Suprapubic skin (tissue), 4 donors: ENCODE data around the gene TTC39A. TPM values are rescaled to one million over a fixed set of nuclear protein-coding genes. Genes with fewer than 3 reads are reported as not detected.
"Not testable (repeated sequence)": the region's sequence is repeated elsewhere in the genome, so short reads cannot be mapped to it uniquely, and the experiment has no call there.

Experiments used
- DNase-seq, 2 donors: peaks; one replicate each; pipeline ENCODE4 v3.0.0-alpha.2; 2019; ENCODE audit warnings: low spot score in 2 of 2
- H3K27ac ChIP-seq: fragments of 200-600 bp; sonication (generic); one replicate; pipeline ENCODE4 v1.5.1; 2019
- H3K27me3 ChIP-seq: fragments of 200-600 bp; sonication (generic); one replicate; pipeline ENCODE4 v1.5.1; 2019
- H3K36me3 ChIP-seq: fragments of 200-600 bp; sonication (generic); one replicate; pipeline ENCODE4 v1.5.1; 2019
- H3K4me1 ChIP-seq: fragments of 200-600 bp; sonication (generic); one replicate; pipeline ENCODE4 v1.5.1; 2019
- H3K4me3 ChIP-seq: fragments of 200-600 bp; sonication (generic); one replicate; pipeline ENCODE4 v1.5.1; 2019; ENCODE audit warnings: mild to moderate bottlenecking
- H3K9me3 ChIP-seq: fragments of 200-600 bp; sonication (generic); one replicate; pipeline ENCODE4 v1.5.1; 2019
- EP300 ChIP-seq: sonication (generic); formaldehyde crosslinking; IDR thresholded peaks from one replicate; pipeline ENCODE4 v1.6.1; 2017; ENCODE audit warnings: antibody characterized with exemption
- POLR2A ChIP-seq, 2 donors: fragments of 450-650 bp; IDR thresholded peaks; one replicate each; pipeline ENCODE4 v1.6.1; 2017; ENCODE audit warnings: antibody characterized with exemption in 2 of 2, mild to moderate bottlenecking in 2 of 2, moderate library complexity in 2 of 2
- POLR2AphosphoS5 ChIP-seq, 3 donors: sonication (generic); formaldehyde crosslinking; IDR thresholded peaks; one replicate each; pipeline ENCODE4 v1.6.1; 2017; ENCODE audit warnings: antibody characterized with exemption in 3 of 3
- WGBS: methylation state at CpG from one replicate; pipeline ENCODE4 v1.1.5; 2018; 5-methylcytosine and 5-hydroxymethylcytosine counted together
- total RNA-seq, 4 donors: library from RNA; depleted of rRNA; stranded (reverse); fragments of >200 nt; gene quantifications; one replicate each; pipeline ENCODE4 v1.1.0, GENCODE V29; 2016
- TF ChIP-seq, protein P1 (sequence below), 2 donors: fragments of 200-600 bp in 1 of 2; fragments of 450-650 bp in 1 of 2; sonication (generic) in 1 of 2; IDR thresholded peaks; one replicate each; pipeline ENCODE4 v1.5.1; 2016 to 2019; ENCODE audit warnings: antibody characterized with exemption in 2 of 2, mild to moderate bottlenecking in 1 of 2, moderate library complexity in 1 of 2

TTC39A gene
- total RNA-seq, 4 donors from 2014 or later: 9.4 to 16.3 (median 13.1) TPM

- H3K4me3 ChIP-seq: no peak overlapping the region
- 87% methylated on average over 5 of the region's 5 CpGs for WGBS
- H3K4me1 ChIP-seq: peaks cover 8% of the 10 kb centered on the region
These were observed 76.7 kb downstream of the TTC39A start for GRCh38 chr1:51253691-51254090.

DNA sequence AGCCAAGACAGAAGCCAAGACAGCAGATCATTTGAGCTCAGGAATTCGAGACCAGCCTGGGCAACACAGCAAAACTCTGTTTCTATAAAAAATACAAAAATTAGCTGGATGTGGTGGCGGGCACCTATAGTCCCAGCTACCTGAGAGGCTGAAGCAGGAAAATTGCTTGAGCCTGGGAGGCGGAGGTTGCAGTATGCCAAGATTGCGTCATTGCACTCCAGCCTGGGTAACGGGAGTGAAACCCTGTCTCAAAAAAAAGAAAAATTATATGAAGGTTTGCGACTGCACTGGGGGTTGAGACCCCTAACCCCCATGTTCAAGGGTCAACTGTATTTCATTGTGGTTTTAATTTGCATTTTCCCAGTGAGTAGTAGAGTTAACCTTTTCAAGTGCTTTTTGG lies 78.0 kb downstream of the TTC39A start:
- H3K27ac ChIP-seq: no peak overlapping the region
- TF ChIP-seq EP300 (no peak), POLR2A (IDR thresholded peaks at IDR 0.05) (no peak), POLR2AphosphoS5 (IDR thresholded peaks at IDR 0.05) (no peak)
- TF ChIP-seq, protein P1, sequence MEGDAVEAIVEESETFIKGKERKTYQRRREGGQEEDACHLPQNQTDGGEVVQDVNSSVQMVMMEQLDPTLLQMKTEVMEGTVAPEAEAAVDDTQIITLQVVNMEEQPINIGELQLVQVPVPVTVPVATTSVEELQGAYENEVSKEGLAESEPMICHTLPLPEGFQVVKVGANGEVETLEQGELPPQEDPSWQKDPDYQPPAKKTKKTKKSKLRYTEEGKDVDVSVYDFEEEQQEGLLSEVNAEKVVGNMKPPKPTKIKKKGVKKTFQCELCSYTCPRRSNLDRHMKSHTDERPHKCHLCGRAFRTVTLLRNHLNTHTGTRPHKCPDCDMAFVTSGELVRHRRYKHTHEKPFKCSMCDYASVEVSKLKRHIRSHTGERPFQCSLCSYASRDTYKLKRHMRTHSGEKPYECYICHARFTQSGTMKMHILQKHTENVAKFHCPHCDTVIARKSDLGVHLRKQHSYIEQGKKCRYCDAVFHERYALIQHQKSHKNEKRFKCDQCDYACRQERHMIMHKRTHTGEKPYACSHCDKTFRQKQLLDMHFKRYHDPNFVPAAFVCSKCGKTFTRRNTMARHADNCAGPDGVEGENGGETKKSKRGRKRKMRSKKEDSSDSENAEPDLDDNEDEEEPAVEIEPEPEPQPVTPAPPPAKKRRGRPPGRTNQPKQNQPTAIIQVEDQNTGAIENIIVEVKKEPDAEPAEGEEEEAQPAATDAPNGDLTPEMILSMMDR (IDR thresholded peaks at IDR 0.05): no peak

More at GRCh38 chr1:51253691-51254090, 76.7 kb downstream of the TTC39A start:
- TF ChIP-seq, protein P1 (IDR thresholded peaks at IDR 0.05): no peak
- TF ChIP-seq POLR2AphosphoS5 (IDR thresholded peaks at IDR 0.05) (no peak), EP300 (no peak), POLR2A (IDR thresholded peaks at IDR 0.05) (no peak)
- peaks cover 4% of the 10 kb centered on the region for H3K36me3 ChIP-seq
- H3K9me3 ChIP-seq: no peaks in the 10 kb centered on the region
- no peak overlapping the region for H3K27ac ChIP-seq
- DNase-seq: no peak
- no peaks in the 10 kb centered on the region for H3K27me3 ChIP-seq

DNA sequence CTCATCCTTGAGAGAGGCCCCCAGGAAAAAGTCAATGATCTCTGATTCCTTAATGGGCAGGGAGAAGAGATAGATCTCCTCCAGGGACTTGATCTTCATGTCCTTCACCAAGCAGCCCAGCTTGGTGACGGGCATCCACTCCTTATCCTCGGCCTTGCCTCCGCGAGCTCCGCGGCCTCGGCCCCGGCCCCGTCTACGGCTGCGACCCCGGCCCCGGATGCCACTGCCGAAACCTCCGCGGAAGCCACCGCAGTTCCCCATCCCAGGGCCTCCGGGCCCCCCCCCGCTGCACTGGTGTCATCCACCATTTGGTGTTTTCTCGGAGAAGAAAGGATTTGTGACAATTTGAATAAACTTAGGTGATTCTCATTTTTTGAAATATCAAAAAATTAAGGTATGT lies 79.2 kb downstream of the TTC39A start:
- H3K9me3 ChIP-seq, H3K36me3 ChIP-seq, H3K27ac ChIP-seq, H3K4me3 ChIP-seq, DNase-seq, H3K27me3 ChIP-seq: not testable (repeated sequence)
- 99% methylated on average over 20 of the region's 20 CpGs for WGBS
- H3K4me1 ChIP-seq: peaks cover 11% of the 10 kb centered on the region

More for the DNA sequence above, 78.0 kb downstream of the TTC39A start:
- 92% methylated on average over 6 of the region's 6 CpGs for WGBS
- Histone ChIP-seq H3K4me1 (peaks cover 11% of the 10 kb centered on the region), H3K9me3 (no peaks in the 10 kb centered on the region), H3K36me3 (peaks cover 4% of the 10 kb centered on the region), H3K4me3 (no peak overlapping the region), H3K27me3 (no peaks in the 10 kb centered on the region)
- DNase-seq: no peak

GRCh38 chr1:51250729-51251128 lies 79.6 kb downstream of the TTC39A start:
- peaks cover 11% of the 10 kb centered on the region for H3K4me1 ChIP-seq
- H3K4me3 ChIP-seq, H3K36me3 ChIP-seq, DNase-seq, H3K27ac ChIP-seq, H3K27me3 ChIP-seq, H3K9me3 ChIP-seq: not testable (repeated sequence)
- 96% methylated on average over 9 of the region's 14 CpGs for WGBS

DNA sequence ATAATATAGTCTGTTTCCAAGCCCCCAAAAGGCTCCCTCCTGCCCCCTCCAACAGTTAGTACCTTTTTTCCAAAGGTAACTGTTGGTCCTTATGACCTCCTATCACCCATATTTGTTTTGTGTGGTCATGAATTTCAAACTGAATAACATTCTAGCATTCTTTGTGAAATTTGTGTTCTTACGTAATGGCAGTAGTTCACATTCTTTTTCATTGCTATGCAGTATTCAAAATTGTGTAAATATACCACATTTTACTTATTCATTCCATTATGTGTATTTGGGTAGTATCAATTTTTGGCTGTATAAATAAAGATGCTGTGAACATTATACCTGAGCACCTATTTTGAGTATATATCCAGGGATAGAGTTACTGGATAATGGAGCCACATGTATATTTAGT lies 80.9 kb downstream of the TTC39A start:
- Histone ChIP-seq H3K4me3 (no peak overlapping the region), H3K27ac (no peak overlapping the region), H3K36me3 (peaks cover 4% of the 10 kb centered on the region), H3K27me3 (no peaks in the 10 kb centered on the region), H3K9me3 (no peaks in the 10 kb centered on the region), H3K4me1 (peaks cover 6% of the 10 kb centered on the region)
- 97% methylated on average over 1 of the region's 1 CpG for WGBS
- no peak for DNase-seq
- no peak for TF ChIP-seq POLR2A (IDR thresholded peaks at IDR 0.05)
- TF ChIP-seq POLR2AphosphoS5 (IDR thresholded peaks at IDR 0.05): no peak
- TF ChIP-seq, protein P1 (IDR thresholded peaks at IDR 0.05): no peak
- TF ChIP-seq EP300: no peak

DNA sequence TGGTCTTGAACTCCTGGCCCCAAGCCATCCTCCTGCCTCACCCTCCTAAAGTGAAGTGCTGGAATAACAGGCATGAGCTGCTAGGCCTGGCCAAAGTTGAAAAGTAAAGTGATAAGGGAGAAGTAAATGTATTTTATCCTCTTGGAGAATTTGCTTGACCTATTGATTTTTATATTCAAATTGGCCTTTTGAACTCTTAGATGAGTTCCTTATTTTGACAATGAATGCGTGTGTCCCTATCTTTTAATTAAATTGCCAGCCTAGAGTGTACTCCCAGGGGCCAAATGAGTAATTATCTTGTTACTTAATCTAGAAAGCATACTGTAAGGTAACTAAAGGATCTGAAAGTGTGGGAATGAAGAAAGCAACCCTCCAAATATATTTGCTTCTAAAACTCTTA lies 82.9 kb downstream of the TTC39A start:
- no peak overlapping the region for H3K4me3 ChIP-seq
- no peaks in the 10 kb centered on the region for H3K27me3 ChIP-seq
- DNase-seq: no peak
- H3K9me3 ChIP-seq: no peaks in the 10 kb centered on the region
- 53% methylated on average over 1 of the region's 1 CpG for WGBS
- TF ChIP-seq POLR2A (IDR thresholded peaks at IDR 0.05) (no peak), EP300 (no peak)
- H3K4me1 ChIP-seq: peaks cover 9% of the 10 kb centered on the region
- peaks cover 4% of the 10 kb centered on the region for H3K36me3 ChIP-seq
- H3K27ac ChIP-seq: no peak overlapping the region

DNA sequence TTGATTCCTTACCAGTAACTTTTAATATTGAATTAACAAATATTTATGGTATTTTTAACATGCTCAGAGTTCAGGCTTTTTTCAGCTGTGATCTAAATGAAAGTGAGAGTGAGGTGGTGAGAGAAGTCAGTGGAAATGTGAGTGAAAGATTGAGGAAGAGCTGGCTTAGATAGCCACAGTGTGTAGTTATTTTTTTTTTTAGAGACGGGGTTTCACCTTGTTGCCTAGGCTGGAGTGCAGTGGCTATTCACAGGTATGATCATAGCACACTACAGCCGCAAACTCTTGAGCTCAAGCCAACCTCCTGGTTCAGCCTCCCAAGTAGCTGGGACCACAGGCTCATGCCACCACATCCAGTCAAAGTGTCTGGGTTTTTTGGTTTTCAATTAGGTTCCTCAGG lies 83.3 kb downstream of the TTC39A start:
- no peak overlapping the region for H3K4me3 ChIP-seq
- H3K27me3 ChIP-seq: no peaks in the 10 kb centered on the region
- H3K27ac ChIP-seq: no peak overlapping the region
- H3K9me3 ChIP-seq: no peaks in the 10 kb centered on the region
- 94% methylated on average over 2 of the region's 2 CpGs for WGBS
- peaks cover 4% of the 10 kb centered on the region for H3K36me3 ChIP-seq
- DNase-seq: no peak
- H3K4me1 ChIP-seq: peaks cover 13% of the 10 kb centered on the region
- TF ChIP-seq EP300: no peak
- TF ChIP-seq POLR2A (IDR thresholded peaks at IDR 0.05): no peak
- no peak for TF ChIP-seq POLR2AphosphoS5 (IDR thresholded peaks at IDR 0.05)
- TF ChIP-seq, protein P1 (IDR thresholded peaks at IDR 0.05): no peak
